Measurements from ENCODE around the gene GYG2.
"Not testable (repeated sequence)": the region's sequence is repeated elsewhere in the genome, so short reads cannot be mapped to it uniquely, and the experiment has no call there.

Gene GYG2

DNA sequence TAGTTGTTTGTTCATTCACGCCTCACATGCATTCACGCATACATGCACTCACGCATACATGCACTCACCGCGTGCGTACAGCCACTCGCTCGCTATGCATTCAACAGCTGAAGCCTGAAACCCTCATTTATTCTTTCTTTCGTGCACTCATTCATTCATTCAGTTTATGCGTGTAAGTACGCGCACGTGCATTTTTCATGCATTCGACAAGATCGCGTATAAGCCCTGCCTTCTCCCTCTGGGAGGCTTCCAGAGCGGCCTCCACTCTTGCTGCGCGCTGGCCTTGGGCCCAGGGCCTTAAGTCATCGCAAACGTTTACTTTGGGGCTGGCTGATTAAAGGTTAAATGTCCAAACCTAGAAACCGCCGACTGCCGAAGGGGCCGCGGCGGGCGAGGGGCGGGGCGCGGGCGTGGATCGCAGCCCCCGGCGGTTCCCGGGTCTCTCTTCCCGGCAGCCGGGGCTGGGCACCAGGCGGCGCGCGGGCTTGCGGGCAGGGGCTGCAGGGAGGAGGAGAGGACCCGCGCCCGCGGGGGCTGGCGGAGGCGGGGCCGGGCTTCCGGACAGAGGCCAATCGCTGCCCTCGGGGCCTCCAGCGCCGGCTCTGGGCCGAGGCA is at the start of gene GYG2:
Gene GYG2, plus strand, starts transcription at position 587 of the 615 bp plus-strand sequence. CDS start 1,259 bp downstream, outside the sequence.
- Mint-ChIP-seq H3K36me3 (no peaks in the 10 kb centered on the region), H3K9me3 (no peaks in the 10 kb centered on the region), H3K27ac (no peak within 1 kb of the TSS), H3K4me1 (no peaks in the 10 kb centered on the region), H3K4me3 (no peak within 1 kb of the TSS)
- ATAC-seq (no peak), DNase-seq (ENCODE audit: low spot score in 2 of 2) (no peak)

DNA sequence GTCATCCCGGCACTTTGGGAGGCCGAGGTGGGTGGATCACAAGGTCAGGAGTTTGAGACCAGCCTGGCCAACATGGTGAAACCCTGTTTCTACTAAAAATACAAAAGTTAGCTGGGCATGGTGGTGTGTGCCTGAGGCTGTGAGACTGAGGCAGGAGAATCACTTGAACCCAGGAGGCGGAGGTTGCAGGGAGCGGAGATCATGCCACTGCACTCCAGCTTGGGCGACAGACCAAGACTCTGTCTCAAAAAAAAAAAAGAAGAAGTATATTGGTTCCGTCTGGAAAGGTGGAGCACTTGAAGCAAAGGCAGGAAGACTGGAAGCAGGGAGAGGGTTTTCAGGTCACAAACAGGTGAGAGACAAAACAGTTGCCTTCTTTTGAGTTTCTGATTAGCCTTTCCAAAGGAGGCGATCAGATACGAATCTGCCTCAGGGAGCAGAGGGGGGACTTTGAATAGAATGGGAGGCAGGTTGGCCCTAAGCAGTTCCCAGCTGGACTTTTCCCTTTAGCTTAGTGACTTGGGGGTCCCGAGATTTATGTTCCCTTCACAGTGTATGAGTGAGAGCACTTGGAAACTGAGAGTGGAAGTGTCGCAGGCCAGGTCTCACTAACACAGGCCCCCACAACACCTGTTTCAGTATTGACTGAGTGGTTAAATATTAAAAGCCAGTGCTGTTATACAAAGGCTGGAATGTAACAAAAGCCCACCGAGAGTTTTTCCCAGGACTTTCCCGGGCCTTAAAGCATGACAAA is 48.1 kb upstream of the GYG2 start:
- not testable (repeated sequence) for H3K27ac Mint-ChIP-seq; DNase-seq (ENCODE audit: low spot score in 2 of 2); H3K36me3 Mint-ChIP-seq; ATAC-seq; H3K4me3 Mint-ChIP-seq; H3K9me3 Mint-ChIP-seq; H3K4me1 Mint-ChIP-seq

DNA sequence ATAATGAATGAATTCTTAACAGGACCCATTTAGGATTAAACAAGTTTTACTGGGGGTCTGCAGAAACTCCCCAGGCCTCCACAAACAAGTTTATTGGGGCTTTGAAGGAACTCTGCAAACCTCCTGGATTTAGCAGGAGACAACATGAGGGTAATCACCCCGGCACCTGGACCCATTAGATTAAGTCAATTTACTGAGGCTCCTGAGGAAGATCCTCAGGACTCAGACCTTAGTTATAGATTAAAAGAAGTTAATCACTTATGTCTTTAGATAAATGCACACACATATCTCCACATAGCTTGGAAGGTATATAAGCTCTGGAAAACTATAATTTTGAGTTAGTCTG is 47.5 kb upstream of the GYG2 start:
- H3K27ac Mint-ChIP-seq: no peak overlapping the region
- ATAC-seq: no peak
- no peaks in the 10 kb centered on the region for H3K4me1 Mint-ChIP-seq
- DNase-seq (ENCODE audit: low spot score in 2 of 2): no peak
- H3K36me3 Mint-ChIP-seq: no peaks in the 10 kb centered on the region
- H3K4me3 Mint-ChIP-seq: no peak overlapping the region
- no peaks in the 10 kb centered on the region for H3K9me3 Mint-ChIP-seq

DNA sequence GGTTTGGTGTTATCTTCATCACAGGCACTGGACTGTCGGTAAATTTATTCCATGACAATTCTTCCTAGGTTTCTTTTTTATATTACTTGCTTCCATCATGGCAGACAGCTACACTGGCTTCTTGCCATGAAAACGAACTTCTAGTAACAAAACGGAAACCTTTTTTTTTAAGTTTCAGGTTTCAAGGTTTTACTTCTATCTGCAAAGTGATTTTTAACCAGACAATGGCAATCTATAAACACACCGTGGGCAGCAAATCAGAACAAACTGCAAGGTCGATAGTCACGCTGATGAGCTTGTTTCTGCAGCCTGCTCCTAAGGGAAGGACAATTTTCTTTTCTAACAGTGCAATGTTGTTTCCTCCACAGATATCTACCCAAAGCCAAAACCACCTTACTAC is 47.0 kb upstream of the GYG2 start:
- Mint-ChIP-seq H3K27ac (no peak overlapping the region), H3K4me1 (no peaks in the 10 kb centered on the region), H3K4me3 (no peak overlapping the region), H3K9me3 (no peaks in the 10 kb centered on the region), H3K36me3 (no peaks in the 10 kb centered on the region)
- ATAC-seq (no peak), DNase-seq (ENCODE audit: low spot score in 2 of 2) (no peak)

DNA sequence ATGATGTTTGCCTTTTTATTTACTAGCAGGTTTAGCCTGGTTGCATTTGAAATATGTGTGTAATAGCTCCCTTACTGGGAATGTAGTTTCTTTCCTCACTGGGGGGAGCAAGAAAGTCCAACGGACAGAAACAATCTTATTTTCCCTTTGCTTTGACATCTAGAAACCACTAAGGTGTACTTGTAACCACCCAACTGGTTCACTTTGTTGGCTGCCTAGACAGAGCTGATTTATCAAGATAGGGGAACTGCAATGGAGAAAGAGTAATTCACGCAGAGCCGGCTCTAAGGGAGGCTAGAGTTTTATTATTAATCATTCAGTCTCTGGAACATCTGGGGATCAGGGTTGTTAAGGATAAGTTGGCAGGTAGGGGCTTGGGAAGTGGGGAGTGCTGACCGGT is 46.6 kb upstream of the GYG2 start:
- DNase-seq (ENCODE audit: low spot score in 2 of 2) (no peak), ATAC-seq (no peak)
- no peaks in the 10 kb centered on the region for H3K4me1 Mint-ChIP-seq
- H3K4me3 Mint-ChIP-seq: no peak overlapping the region
- no peak overlapping the region for H3K27ac Mint-ChIP-seq
- H3K36me3 Mint-ChIP-seq: no peaks in the 10 kb centered on the region
- H3K9me3 Mint-ChIP-seq: no peaks in the 10 kb centered on the region

DNA sequence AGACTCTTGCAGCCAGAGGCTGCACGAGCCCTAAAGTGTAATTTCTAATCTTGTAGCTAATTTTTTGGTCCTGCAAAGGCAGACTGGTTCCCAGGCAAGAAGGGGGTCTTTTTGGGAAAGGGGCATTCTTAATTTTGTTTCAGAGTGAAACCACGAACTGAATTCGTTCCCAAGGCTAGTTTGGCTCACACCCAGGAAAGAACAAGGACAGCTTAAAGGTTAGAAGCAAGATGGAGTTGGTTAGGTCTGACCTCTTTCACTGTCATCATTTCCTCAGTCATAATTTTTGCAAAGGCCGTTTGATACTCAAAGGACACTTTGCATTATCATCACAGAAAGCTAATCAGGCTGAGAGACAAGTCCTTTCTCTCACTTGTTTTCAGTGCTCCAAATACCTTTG is 46.0 kb upstream of the GYG2 start:
- no peak for ATAC-seq
- Mint-ChIP-seq H3K36me3 (no peaks in the 10 kb centered on the region), H3K4me1 (no peaks in the 10 kb centered on the region), H3K4me3 (no peak overlapping the region), H3K9me3 (no peaks in the 10 kb centered on the region), H3K27ac (no peak overlapping the region)
- DNase-seq (ENCODE audit: low spot score in 2 of 2): no peak

DNA sequence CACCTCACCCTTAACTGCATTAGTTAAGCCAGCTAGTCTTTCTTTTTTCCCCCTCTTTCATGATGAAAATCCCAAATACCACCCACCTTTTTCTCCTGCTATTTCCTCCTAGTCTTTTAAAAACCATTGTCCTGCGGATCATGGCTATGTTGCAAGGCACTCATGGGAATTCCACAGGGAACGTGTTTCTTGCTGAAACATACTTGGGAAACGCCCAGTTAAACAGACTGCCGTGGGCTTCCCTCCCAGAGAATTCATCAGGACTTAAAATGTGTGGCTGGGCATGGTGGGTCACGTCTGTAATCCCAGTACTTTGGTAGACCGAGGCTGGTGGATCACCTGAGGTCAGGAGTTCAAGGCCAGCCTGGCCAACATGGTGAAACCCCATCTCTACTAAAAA is 44.7 kb upstream of the GYG2 start:
- no peak overlapping the region for H3K27ac Mint-ChIP-seq
- ATAC-seq (no peak), DNase-seq (ENCODE audit: low spot score in 2 of 2) (no peak)
- no peaks in the 10 kb centered on the region for H3K9me3 Mint-ChIP-seq
- no peak overlapping the region for H3K4me3 Mint-ChIP-seq
- H3K4me1 Mint-ChIP-seq: no peaks in the 10 kb centered on the region
- no peaks in the 10 kb centered on the region for H3K36me3 Mint-ChIP-seq

DNA sequence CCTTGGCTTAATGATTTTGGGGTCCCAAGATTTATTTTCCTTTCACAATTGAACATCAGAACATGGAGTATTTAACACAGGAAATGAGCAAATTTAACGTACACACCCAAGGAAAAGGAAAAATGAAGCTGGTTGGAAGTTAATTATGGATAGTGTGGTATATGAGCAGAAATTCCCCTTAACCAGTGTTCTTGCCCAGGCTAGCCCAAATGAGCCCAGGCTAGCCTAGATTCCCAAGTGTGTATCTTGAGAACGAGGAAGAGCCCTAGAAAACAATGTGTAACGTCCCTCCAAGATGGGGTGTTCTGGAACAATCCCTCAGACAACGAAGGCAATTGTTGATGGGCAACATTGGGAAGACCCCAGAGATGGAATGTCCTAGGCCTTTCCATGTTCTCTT is 43.2 kb upstream of the GYG2 start:
- Mint-ChIP-seq H3K9me3 (no peaks in the 10 kb centered on the region), H3K27ac (no peak overlapping the region), H3K4me1 (no peaks in the 10 kb centered on the region), H3K4me3 (no peak overlapping the region), H3K36me3 (no peaks in the 10 kb centered on the region)
- ATAC-seq: no peak
- no peak for DNase-seq (ENCODE audit: low spot score in 2 of 2)

DNA sequence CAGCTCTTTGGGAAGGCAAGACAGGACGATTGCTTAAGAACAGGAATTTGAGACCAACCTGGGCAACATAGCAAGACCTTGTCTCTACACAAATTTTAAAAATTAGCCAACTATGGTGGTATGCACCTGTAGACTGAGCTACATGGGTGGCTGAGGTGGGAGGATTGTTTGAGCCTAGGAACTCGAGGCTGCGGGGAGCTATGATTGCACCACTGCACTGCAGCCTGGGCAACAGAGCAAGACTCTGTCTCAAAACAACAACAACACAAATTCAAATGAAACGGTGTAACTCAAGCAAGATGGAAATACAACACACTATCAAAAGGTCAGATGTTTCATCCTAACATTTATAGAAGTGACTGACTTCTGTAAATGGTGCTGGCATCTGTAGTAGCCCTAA is 39.8 kb upstream of the GYG2 start:
- H3K4me1 Mint-ChIP-seq: no peaks in the 10 kb centered on the region
- no peaks in the 10 kb centered on the region for H3K9me3 Mint-ChIP-seq
- no peak overlapping the region for H3K4me3 Mint-ChIP-seq
- no peaks in the 10 kb centered on the region for H3K36me3 Mint-ChIP-seq
- ATAC-seq (no peak), DNase-seq (ENCODE audit: low spot score in 2 of 2) (no peak)
- no peak overlapping the region for H3K27ac Mint-ChIP-seq

DNA sequence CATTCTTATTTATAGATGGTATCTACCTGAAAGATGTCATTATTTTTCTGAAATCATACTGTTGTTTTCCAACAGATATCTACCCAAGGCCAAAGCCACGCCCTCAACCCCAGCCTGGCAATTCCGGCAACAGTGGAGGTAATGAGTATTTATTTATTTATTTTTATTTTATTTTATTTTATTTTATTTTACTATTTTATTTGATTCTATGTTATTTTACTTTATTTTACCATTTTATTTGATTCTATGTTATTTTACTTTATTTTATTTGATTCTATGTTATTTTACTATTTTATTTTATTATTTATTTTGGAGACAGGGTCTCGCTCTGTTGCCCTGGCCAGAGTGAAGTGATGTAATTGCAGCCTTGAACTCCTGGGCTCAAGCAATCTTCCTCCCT is 39.2 kb upstream of the GYG2 start:
- Mint-ChIP-seq H3K36me3 (no peaks in the 10 kb centered on the region), H3K27ac (no peak overlapping the region), H3K4me1 (no peaks in the 10 kb centered on the region), H3K4me3 (no peak overlapping the region), H3K9me3 (no peaks in the 10 kb centered on the region)
- no peak for ATAC-seq
- DNase-seq (ENCODE audit: low spot score in 2 of 2): no peak

DNA sequence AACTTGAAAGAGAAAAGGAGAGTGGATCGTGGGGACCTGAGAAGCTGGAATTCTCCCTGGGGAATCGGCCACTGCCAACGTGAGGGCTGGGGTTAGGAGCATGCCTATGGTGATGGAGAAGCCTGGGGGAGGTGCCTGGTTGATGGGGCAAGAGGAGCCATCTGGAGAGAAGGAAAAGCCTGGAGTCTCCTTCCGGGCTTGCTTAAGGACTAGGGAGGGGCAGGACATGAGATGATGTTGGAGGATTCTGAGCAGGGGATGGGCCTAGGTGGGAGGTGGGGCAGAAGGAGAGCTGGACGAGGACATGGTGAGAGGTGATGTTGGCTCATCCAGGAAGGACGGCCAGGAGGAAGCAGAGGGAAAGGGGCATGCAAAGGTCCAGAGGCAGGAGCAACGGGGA is 35.0 kb upstream of the GYG2 start:
- H3K27ac Mint-ChIP-seq: no peak overlapping the region
- no peaks in the 10 kb centered on the region for H3K9me3 Mint-ChIP-seq
- DNase-seq (ENCODE audit: low spot score in 2 of 2): no peak
- ATAC-seq: no peak
- H3K36me3 Mint-ChIP-seq: no peaks in the 10 kb centered on the region
- H3K4me3 Mint-ChIP-seq: no peak overlapping the region
- no peaks in the 10 kb centered on the region for H3K4me1 Mint-ChIP-seq

DNA sequence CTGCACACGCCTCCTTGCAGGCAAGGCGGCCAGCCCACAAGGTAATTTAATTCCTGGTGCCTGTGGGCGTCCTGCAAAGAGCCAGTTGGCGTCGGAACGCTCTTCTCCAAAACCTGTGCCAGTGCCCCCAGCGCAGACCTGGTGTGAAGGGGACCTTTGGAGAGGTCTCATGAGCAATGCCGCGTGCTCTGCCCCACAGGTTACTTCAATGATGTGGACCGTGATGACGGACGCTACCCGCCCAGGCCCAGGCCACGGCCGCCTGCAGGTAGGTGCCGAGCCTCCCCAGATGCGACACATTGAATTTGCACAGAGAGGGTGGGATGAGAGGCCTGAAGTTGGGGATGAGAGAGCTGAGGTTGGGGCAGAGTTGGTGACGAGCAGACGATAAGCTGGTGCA is 34.4 kb upstream of the GYG2 start:
- Mint-ChIP-seq H3K4me3 (no peak overlapping the region), H3K36me3 (no peaks in the 10 kb centered on the region), H3K9me3 (no peaks in the 10 kb centered on the region), H3K4me1 (no peaks in the 10 kb centered on the region), H3K27ac (no peak overlapping the region)
- ATAC-seq: no peak
- DNase-seq (ENCODE audit: low spot score in 2 of 2): no peak

DNA sequence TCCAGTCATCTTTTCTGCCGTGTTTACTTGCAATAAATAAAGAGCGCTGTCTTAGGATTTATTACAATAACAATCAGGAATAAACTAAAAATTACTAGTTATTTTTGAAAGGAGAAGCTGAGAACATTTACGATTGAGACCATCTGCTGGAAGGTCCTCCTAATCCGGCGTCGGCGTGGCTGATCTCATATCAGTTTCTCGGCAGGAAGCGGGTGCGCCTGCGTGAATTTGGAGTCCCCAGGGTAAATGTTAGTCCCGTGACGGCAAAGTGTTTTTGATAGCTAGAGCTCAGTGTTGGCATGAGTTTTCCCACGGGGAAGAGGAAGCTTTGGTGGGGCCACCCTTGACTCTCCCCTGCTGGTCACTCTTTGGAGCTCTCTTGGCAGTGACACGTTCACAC is 31.9 kb upstream of the GYG2 start:
- not testable (repeated sequence) for DNase-seq (ENCODE audit: low spot score in 2 of 2); H3K4me3 Mint-ChIP-seq; ATAC-seq; H3K27ac Mint-ChIP-seq; H3K4me1 Mint-ChIP-seq; H3K9me3 Mint-ChIP-seq; H3K36me3 Mint-ChIP-seq

DNA sequence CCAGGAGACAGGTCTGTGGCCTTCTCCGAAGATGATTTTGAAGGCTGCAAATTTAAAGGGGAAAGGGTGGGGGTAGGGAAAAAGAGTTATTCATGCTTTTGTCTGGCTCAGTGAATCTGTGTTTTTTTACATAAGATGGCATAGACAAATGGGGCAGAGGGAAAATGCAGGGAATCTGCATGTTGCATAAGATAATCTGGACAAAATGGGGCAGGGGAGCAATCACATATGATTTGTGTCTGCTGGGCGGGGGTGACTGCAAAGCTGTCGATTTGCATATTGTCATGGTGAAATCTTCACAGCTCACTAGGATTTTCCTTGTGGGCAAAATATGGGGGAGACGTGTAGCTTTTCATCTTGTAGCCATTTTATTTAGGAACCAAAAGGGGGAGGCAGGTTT is 29.4 kb upstream of the GYG2 start:
- Mint-ChIP-seq H3K9me3 (no peaks in the 10 kb centered on the region), H3K36me3 (no peaks in the 10 kb centered on the region), H3K27ac (no peak overlapping the region), H3K4me3 (no peak overlapping the region), H3K4me1 (no peaks in the 10 kb centered on the region)
- no peak for ATAC-seq
- no peak for DNase-seq (ENCODE audit: low spot score in 2 of 2)

DNA sequence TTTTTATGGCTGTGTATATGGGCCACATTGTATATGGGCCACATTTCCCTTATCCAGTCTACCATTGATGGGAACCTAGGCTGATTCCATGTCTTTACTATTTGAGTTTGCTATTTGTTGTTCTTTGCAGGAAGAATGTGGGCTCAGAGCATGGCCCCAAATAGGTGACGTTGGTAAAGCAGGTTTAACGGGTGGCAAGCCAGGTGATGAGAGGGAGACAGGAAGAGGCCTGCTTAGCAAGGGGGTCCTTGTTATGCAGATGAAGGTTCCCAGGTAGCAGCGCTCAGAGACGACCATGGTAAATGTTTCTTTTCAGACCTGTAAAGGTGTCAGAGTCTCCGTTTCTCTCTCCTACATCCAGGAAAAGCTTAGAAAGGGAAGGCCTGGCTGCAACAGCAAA is 28.8 kb upstream of the GYG2 start:
- H3K36me3 Mint-ChIP-seq; H3K9me3 Mint-ChIP-seq; H3K4me1 Mint-ChIP-seq; H3K27ac Mint-ChIP-seq; DNase-seq (ENCODE audit: low spot score in 2 of 2); H3K4me3 Mint-ChIP-seq; ATAC-seq: not testable (repeated sequence)

DNA sequence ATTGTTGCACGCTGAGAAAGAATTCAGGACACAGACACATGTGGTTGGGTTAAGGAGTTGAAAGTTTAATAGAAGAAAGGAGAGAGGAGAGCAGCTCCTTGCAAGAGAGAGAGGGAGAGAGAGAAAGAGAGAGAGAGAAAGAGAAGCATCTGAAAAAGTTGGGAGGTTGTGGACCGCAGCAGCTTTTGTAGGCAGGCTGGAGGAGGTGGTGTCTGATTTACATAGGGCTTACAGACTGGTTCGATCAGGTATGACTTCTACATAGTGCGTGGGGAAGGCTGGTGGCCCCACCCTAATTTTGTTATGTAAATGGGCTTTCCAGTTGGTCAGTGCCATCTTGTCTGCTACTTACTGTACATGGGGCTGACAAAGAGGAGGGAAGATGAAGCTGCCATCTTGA is 27.5 kb upstream of the GYG2 start:
- Mint-ChIP-seq H3K4me3 (no peak overlapping the region), H3K36me3 (no peaks in the 10 kb centered on the region), H3K9me3 (no peaks in the 10 kb centered on the region), H3K4me1 (no peaks in the 10 kb centered on the region), H3K27ac (no peak overlapping the region)
- ATAC-seq: no peak
- DNase-seq (ENCODE audit: low spot score in 2 of 2): no peak
